ENCODE data around the gene SBF1. TPM values are rescaled to one million over a fixed set of nuclear protein-coding genes. Genes with fewer than 3 reads are reported as not detected.

SBF1 gene
- total RNA-seq, 2 donors from 2014 or later = 89.9 to 90.1 TPM

DNA sequence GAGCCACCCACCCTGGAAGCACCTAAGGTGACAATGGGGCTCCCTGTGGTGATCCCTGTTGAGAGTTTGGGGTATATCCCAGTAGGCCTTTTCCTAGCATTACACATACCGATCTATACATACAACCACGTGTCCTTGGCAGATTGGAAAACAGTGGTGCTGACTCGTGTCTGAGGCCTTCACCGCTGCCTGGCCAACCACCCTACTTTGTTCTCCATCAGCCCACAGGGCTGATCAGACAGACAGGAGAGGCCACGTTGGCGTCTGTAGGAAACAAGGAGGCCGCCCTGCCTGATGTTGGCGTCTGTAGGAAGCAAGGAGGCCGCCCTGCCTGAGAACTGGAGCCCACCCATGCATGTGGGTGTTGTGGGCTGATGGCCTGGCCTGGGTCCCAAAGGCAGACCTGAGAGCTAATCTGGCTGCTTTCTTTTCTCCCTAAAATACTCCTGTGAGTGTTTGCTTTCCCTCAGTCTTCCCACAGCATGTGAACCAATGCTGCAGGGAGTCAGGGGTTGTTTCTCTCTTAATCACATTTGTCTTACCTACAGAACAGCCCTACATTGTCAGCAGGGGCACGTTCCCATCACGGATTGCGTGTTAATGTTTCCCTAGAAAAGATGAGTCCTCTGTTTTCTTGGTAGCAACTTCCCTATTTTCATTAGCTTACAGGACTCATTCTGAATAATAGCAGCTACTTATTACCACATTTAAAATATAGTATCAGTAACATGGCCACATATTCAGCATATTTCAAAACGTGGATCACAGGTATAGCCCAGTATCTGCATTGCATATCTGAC is 57.2 kb downstream of the SBF1 start:
- no peak overlapping the region for H3K4me3 ChIP-seq (ENCODE audit: low read length)
- TF ChIP-seq, protein P1, sequence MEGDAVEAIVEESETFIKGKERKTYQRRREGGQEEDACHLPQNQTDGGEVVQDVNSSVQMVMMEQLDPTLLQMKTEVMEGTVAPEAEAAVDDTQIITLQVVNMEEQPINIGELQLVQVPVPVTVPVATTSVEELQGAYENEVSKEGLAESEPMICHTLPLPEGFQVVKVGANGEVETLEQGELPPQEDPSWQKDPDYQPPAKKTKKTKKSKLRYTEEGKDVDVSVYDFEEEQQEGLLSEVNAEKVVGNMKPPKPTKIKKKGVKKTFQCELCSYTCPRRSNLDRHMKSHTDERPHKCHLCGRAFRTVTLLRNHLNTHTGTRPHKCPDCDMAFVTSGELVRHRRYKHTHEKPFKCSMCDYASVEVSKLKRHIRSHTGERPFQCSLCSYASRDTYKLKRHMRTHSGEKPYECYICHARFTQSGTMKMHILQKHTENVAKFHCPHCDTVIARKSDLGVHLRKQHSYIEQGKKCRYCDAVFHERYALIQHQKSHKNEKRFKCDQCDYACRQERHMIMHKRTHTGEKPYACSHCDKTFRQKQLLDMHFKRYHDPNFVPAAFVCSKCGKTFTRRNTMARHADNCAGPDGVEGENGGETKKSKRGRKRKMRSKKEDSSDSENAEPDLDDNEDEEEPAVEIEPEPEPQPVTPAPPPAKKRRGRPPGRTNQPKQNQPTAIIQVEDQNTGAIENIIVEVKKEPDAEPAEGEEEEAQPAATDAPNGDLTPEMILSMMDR (conservative IDR thresholded peaks at IDR 0.05) = no peak
- Mint-ChIP-seq H3K4me3 (no peak overlapping the region), H3K9me3 (no peaks in the 10 kb centered on the region), H3K27ac (no peak overlapping the region), H3K27me3 (ENCODE audit: insufficient read depth) (no peaks in the 10 kb centered on the region), H3K4me1 (no peaks in the 10 kb centered on the region), H3K36me3 (ENCODE audit: low read depth) (peaks cover 53% of the 10 kb centered on the region)
- H3K36me3 ChIP-seq (ENCODE audit: control insufficient read depth, insufficient read depth, low read length) = peaks cover 76% of the 10 kb centered on the region
- H3K27ac ChIP-seq (ENCODE audit: low read depth, low read length) = no peak overlapping the region
- H3K27me3 ChIP-seq (ENCODE audit: control insufficient read depth, insufficient read depth, low read length, poor library complexity, severe bottlenecking) = no peaks in the 10 kb centered on the region
- peaks cover 5% of the 10 kb centered on the region for H3K4me1 ChIP-seq (ENCODE audit: control insufficient read depth, insufficient read depth, low read length)
- H3K9me3 ChIP-seq (ENCODE audit: control insufficient read depth, low read length) = no peaks in the 10 kb centered on the region
- DNase-seq = no peak
- 93 to 96% methylated on average over 6 to 13 of the region's 13 CpGs for WGBS, 2 experiments (ENCODE audit: insufficient coverage in 1 of 2, insufficient read length in 1 of 2)
- H3K9ac ChIP-seq (ENCODE audit: extremely low read depth, low read length, poor library complexity, severe bottlenecking) = no peak overlapping the region

- Histone ChIP-seq H3K4me3 (ENCODE audit: low read length) (no peak overlapping the region), H3K4me1 (ENCODE audit: control insufficient read depth, insufficient read depth, low read length) (peaks cover 5% of the 10 kb centered on the region), H3K9me3 (ENCODE audit: control insufficient read depth, low read length) (no peaks in the 10 kb centered on the region), H3K9ac (ENCODE audit: extremely low read depth, low read length, poor library complexity, severe bottlenecking) (no peak overlapping the region), H3K27ac (ENCODE audit: low read depth, low read length) (no peak overlapping the region), H3K36me3 (ENCODE audit: control insufficient read depth, insufficient read depth, low read length) (peaks cover 70% of the 10 kb centered on the region), H3K27me3 (ENCODE audit: control insufficient read depth, insufficient read depth, low read length, poor library complexity, severe bottlenecking) (no peaks in the 10 kb centered on the region)
- Mint-ChIP-seq H3K27me3 (ENCODE audit: insufficient read depth) (no peaks in the 10 kb centered on the region), H3K4me1 (no peaks in the 10 kb centered on the region), H3K36me3 (ENCODE audit: low read depth) (peaks cover 49% of the 10 kb centered on the region), H3K9me3 (no peaks in the 10 kb centered on the region), H3K27ac (no peak overlapping the region), H3K4me3 (no peak overlapping the region)
- no peak for DNase-seq
- 92 to 97% methylated on average over 6 to 8 of the region's 8 CpGs for WGBS, 2 experiments (ENCODE audit: insufficient coverage in 1 of 2, insufficient read length in 1 of 2)
- TF ChIP-seq, protein P1 (conservative IDR thresholded peaks at IDR 0.05) = no peak
These were observed 57.8 kb downstream of the SBF1 start for GRCh38 chr22:50416996-50417395.

- Histone ChIP-seq H3K9ac (ENCODE audit: extremely low read depth, low read length, poor library complexity, severe bottlenecking) (no peak overlapping the region), H3K4me3 (ENCODE audit: low read length) (no peak overlapping the region), H3K36me3 (ENCODE audit: control insufficient read depth, insufficient read depth, low read length) (peaks cover 62% of the 10 kb centered on the region), H3K4me1 (ENCODE audit: control insufficient read depth, insufficient read depth, low read length) (peaks cover 1% of the 10 kb centered on the region), H3K27ac (ENCODE audit: low read depth, low read length) (no peak overlapping the region), H3K9me3 (ENCODE audit: control insufficient read depth, low read length) (no peaks in the 10 kb centered on the region), H3K27me3 (ENCODE audit: control insufficient read depth, insufficient read depth, low read length, poor library complexity, severe bottlenecking) (no peaks in the 10 kb centered on the region)
- H3K4me3 Mint-ChIP-seq = no peak overlapping the region
- H3K27me3 Mint-ChIP-seq (ENCODE audit: insufficient read depth) = no peaks in the 10 kb centered on the region
- no peaks in the 10 kb centered on the region for H3K4me1 Mint-ChIP-seq
- H3K9me3 Mint-ChIP-seq = no peaks in the 10 kb centered on the region
- H3K27ac Mint-ChIP-seq = no peak overlapping the region
- TF ChIP-seq, protein P1 (conservative IDR thresholded peaks at IDR 0.05) = no peak
- no peak for DNase-seq
- H3K36me3 Mint-ChIP-seq (ENCODE audit: low read depth) = peaks cover 46% of the 10 kb centered on the region
- WGBS, 2 experiments (ENCODE audit: insufficient coverage in 1 of 2, insufficient read length in 1 of 2) = 94 to 97% methylated on average over 12 of the region's 12 CpGs
These were observed 59.4 kb downstream of the SBF1 start for GRCh38 chr22:50415426-50415825.
